Measurements from ENCODE around the gene HDAC8. TPM values are rescaled to one million over a fixed set of nuclear protein-coding genes. Genes with fewer than 3 reads are reported as not detected.

Gene HDAC8
- total RNA-seq, 1 donor from 2014 or later: 39.6 TPM

DNA sequence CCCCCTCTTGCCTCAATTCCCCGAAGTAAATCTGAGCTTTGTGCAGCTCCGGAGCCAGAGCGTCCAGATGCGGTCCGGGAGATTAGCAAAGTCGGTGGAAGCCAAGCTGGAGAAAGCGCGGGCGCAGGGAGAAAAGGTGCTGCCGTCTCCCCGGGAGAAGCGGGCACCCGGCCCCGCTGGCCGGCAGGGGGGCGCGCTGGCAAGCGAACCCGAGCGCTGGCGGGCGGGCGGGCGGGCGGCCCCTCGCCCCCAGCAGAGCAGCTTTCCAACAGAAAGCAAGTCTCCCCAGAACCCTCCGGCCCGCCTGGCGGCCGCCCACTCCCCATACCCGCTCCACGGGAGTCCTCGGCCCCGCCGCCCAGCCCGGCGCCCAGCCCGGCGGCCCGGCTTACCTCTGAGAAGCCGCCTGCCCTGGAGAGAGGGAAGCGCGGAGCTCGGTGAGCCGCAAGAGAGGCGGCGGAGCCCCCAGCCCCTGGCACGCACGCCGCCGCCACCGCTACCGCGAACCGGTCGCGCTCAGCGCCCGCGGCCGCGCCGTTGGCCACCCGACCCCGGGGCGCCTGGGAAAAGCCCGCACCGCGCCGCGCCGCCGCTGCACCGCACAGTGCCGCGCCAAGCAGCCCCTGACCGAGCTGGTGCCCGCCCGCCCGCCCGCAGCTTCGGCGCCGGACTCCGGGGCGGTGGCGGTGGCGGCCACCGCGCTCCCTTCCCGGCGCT is 266.4 kb downstream of the HDAC8 start:
- H3K27ac Mint-ChIP-seq: no peak overlapping the region
- ChIA-PET POLR2A (interaction anchor here (1.8 kb wide), 1 partner anchor 29 kb away, joined by 9 read pairs; the partner anchor contains the start of gene RPS4X), CTCF (no interaction called here)
- TF ChIP-seq, protein P1, sequence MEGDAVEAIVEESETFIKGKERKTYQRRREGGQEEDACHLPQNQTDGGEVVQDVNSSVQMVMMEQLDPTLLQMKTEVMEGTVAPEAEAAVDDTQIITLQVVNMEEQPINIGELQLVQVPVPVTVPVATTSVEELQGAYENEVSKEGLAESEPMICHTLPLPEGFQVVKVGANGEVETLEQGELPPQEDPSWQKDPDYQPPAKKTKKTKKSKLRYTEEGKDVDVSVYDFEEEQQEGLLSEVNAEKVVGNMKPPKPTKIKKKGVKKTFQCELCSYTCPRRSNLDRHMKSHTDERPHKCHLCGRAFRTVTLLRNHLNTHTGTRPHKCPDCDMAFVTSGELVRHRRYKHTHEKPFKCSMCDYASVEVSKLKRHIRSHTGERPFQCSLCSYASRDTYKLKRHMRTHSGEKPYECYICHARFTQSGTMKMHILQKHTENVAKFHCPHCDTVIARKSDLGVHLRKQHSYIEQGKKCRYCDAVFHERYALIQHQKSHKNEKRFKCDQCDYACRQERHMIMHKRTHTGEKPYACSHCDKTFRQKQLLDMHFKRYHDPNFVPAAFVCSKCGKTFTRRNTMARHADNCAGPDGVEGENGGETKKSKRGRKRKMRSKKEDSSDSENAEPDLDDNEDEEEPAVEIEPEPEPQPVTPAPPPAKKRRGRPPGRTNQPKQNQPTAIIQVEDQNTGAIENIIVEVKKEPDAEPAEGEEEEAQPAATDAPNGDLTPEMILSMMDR (IDR thresholded peaks at IDR 0.05): no peak
- H3K36me3 Mint-ChIP-seq (ENCODE audit: low read depth): no peaks in the 10 kb centered on the region
- no peaks in the 10 kb centered on the region for H3K9me3 Mint-ChIP-seq
- peak; percentile 19 for DNase-seq
- H3K4me1 Mint-ChIP-seq: peaks cover 37% of the 10 kb centered on the region
- ATAC-seq (ENCODE audit: low read depth): peak; percentile 27
- intact Hi-C loops (cut with micrococcal nuclease): loop anchor here (5.0 kb wide), 1 partner anchor 1054 kb away; the partner anchor contains the start of gene ZMYM3
- H3K27me3 Mint-ChIP-seq: peaks cover 24% of the 10 kb centered on the region
- peak overlapping the region; percentile 78 for H3K4me3 Mint-ChIP-seq

DNA sequence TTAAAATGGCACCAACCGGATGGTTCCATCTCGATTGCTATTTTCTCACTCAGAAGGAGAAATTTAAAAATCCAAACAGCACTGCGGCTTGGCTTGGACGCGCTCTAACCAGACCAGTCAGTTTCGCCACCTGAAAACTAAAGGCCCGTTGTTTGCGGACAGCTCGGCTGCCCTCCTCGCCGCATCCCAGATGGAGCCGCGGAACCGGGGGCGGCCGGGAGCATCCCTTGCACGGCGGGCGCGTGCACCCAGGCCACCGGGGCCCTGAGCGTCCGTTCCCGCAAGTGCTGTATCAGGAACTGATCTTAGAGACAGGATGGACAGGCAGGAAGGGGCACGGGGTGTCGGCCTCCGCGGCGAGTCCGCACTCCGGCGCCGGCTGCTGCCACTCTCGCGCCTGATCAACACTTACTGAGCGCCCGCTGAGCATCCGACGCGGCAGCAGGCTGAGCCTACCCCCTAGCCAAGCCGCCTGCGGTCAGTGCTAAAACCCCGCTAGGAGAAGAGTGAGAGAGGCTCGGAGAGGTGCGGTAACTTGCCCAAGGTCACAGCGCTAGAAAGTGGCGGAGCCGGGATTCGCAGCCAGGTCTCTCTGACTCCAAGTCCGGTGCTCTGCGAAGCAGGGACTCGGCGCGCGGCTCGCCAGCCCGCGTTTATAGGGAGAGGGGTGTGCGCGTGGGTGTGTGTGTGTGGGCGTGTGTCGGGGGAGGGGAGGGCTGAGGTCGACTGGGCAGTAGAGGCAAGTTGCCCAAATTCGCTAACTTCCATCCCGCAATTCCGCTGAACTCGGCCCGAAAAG is 267.2 kb downstream of the HDAC8 start, which contains the start of gene CITED1:
Gene CITED1, minus strand, starts transcription at position 629 of the 799 bp plus-strand sequence. CDS start 3,045 bp downstream, outside the sequence.
- Mint-ChIP-seq H3K9me3 (no peaks in the 10 kb centered on the region), H3K36me3 (ENCODE audit: low read depth) (no peaks in the 10 kb centered on the region), H3K27ac (peak within 1 kb of the TSS; percentile 46), H3K27me3 (peaks cover 28% of the 10 kb centered on the region), H3K4me3 (peak within 1 kb of the TSS; percentile 86), H3K4me1 (peaks cover 37% of the 10 kb centered on the region)
- TF ChIP-seq, protein P1 (IDR thresholded peaks at IDR 0.05): no peak
- intact Hi-C loops (cut with micrococcal nuclease): loop anchor here (1.0 to 5.0 kb wide), 2 partner anchors 28 to 1053 kb away; partner anchors contain the start of genes RPS4X and ZMYM3
- ChIA-PET CTCF (no interaction called here), POLR2A (no interaction called here)
- DNase-seq: peak; percentile 17
- ATAC-seq (ENCODE audit: low read depth): peak; percentile 31

DNA sequence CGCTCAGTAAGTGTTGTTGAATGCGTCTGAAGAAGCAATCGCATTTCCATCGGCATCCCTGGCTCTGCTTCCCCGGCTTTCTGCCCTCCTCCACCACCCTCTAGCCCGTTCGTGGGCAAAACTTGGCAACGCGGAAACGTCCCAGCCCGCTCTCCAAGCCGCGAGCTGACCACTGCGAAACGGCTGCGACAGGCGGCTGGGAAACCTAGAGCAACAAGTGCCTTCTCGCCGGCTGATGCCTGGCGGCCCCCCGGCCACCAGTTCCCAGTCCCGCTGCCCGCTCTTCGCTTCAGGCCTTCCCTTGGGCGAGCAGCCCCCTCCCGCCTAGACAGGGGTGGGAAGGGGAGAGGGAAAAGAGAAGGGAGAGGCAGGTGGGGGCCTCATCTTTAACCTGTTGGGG is 267.8 kb downstream of the HDAC8 start:
- DNase-seq: peak; percentile 15
- POLR2A ChIA-PET: no interaction called here
- Mint-ChIP-seq H3K36me3 (ENCODE audit: low read depth) (no peaks in the 10 kb centered on the region), H3K27ac (no peak overlapping the region), H3K4me3 (peak overlapping the region; percentile 61), H3K9me3 (no peaks in the 10 kb centered on the region), H3K4me1 (peaks cover 37% of the 10 kb centered on the region), H3K27me3 (peaks cover 32% of the 10 kb centered on the region)
- ATAC-seq (ENCODE audit: low read depth): no peak
- TF ChIP-seq, protein P1 (IDR thresholded peaks at IDR 0.05): no peak
- CTCF ChIA-PET: no interaction called here
- intact Hi-C loops (cut with micrococcal nuclease): loop anchor here (1.0 to 5.0 kb wide), 2 partner anchors 28 to 1053 kb away; partner anchors contain the start of genes RPS4X and ZMYM3

DNA sequence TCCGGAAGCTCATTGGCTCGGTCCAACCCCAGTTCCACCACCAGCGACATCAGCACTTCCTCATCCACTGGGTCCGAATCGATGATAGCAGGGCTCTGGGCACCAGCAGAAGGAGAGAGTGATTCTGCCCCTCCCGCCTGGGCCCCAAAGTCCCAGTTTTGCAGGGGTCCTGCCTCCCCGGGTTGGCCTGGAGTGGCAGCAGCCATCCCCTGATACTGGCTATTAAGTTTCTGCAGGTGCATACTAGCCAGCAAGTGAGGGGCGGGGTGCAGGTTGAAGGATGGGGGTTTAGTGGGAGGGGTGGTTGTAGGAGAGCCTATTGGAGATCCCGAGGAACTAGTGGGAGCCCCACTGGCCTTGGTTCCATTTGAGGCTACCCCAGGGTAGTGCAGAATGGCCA is 270.9 kb downstream of the HDAC8 start:
- POLR2A ChIA-PET: no interaction called here
- DNase-seq (no peak), ATAC-seq (ENCODE audit: low read depth) (no peak)
- Mint-ChIP-seq H3K27ac (no peak overlapping the region), H3K4me3 (no peak overlapping the region), H3K4me1 (peaks cover 11% of the 10 kb centered on the region), H3K9me3 (no peaks in the 10 kb centered on the region), H3K36me3 (ENCODE audit: low read depth) (no peaks in the 10 kb centered on the region), H3K27me3 (peaks cover 30% of the 10 kb centered on the region)
- CTCF ChIA-PET: no interaction called here
- intact Hi-C loops (cut with micrococcal nuclease): no loop called here
- TF ChIP-seq, protein P1 (IDR thresholded peaks at IDR 0.05): no peak
